Erythroblast (primary cell): Measurements from ENCODE around the gene FANCI.

ENCODE experiments used
- GATA1 ChIP-seq: IDR thresholded peaks from 2 replicates; pipeline ENCODE4 v1.6.1; 2011; ENCODE audit warnings: low read depth, mild to moderate bottlenecking, control low read depth, low read length, moderate library complexity
- POLR2A ChIP-seq: IDR thresholded peaks from 2 replicates; pipeline ENCODE4 v1.6.1; 2011; ENCODE audit warnings: mild to moderate bottlenecking, low read length

- no peak for TF ChIP-seq POLR2A
- TF ChIP-seq GATA1: no peak
These were observed 28.2 kb upstream of the FANCI start for GRCh38 chr15:89215627-89216026.
